HG03064 (cell line): Measurements from ENCODE around the gene DOP1B.

ENCODE experiments used
- ATAC-seq: cut with Tn5 transposase; IDR thresholded peaks from one replicate; pipeline ENCODE4 v1.9.1; 2021; ENCODE audit warnings: low read depth; ENCODE audit not compliant: unreplicated experiment

The DOP1B gene

GRCh38 chr21:36200081-36200561 lies 43.5 kb downstream of the DOP1B start:
- no peak for ATAC-seq

GRCh38 chr21:36202726-36203602 lies 46.3 kb downstream of the DOP1B start:
- no peak for ATAC-seq

GRCh38 chr21:36203603-36203889 lies 46.9 kb downstream of the DOP1B start:
- no peak for ATAC-seq

GRCh38 chr21:36204980-36205379 lies 48.4 kb downstream of the DOP1B start:
- ATAC-seq: no peak

GRCh38 chr21:36205962-36206361 lies 49.3 kb downstream of the DOP1B start:
- ATAC-seq: no peak
